ENCODE results near the gene MS4A7.

DNA sequence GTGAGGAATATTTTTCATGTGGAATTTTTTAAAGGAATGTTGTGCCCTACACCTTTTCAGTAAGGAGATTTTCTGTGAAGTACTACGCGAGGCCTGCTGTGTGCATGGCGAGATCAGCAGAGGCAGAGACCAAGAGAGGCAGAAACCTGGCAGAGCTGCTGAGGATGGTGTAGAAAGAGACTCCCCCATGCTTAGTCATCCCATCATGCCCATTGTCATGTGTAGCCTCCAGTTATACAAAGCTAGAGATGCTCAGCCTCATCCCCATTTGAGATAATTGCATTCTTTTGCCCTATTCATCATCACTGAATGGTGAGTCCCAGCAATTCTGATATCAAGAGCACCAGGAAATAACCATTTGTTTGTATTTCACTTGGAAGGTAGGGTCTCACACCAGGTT lies 3.0 kb upstream of the MS4A7 start:
- TF ChIP-seq, protein P1, sequence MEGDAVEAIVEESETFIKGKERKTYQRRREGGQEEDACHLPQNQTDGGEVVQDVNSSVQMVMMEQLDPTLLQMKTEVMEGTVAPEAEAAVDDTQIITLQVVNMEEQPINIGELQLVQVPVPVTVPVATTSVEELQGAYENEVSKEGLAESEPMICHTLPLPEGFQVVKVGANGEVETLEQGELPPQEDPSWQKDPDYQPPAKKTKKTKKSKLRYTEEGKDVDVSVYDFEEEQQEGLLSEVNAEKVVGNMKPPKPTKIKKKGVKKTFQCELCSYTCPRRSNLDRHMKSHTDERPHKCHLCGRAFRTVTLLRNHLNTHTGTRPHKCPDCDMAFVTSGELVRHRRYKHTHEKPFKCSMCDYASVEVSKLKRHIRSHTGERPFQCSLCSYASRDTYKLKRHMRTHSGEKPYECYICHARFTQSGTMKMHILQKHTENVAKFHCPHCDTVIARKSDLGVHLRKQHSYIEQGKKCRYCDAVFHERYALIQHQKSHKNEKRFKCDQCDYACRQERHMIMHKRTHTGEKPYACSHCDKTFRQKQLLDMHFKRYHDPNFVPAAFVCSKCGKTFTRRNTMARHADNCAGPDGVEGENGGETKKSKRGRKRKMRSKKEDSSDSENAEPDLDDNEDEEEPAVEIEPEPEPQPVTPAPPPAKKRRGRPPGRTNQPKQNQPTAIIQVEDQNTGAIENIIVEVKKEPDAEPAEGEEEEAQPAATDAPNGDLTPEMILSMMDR (IDR thresholded peaks at IDR 0.05 in 4 of 5, conservative IDR thresholded peaks at IDR 0.05 in 1 of 5): no peak
- TF ChIP-seq POLR2A (IDR thresholded peaks at IDR 0.05): no peak

Data from gastrocnemius medialis (tissue), 4 donors.